Muscle layer of colon (tissue), 2 donors: ENCODE measurements around the gene HRK.

ENCODE experiments used
- H3K27ac ChIP-seq: one replicate; pipeline ENCODE4 v1.7.0; 2013; ENCODE audit warnings: low read depth, mild to moderate bottlenecking, low read length, moderate library complexity
- H3K27me3 ChIP-seq, 2 donors: one replicate each; pipeline ENCODE4 v1.7.0; 2013; ENCODE audit warnings: low read length in 2 of 2, mild to moderate bottlenecking in 2 of 2; ENCODE audit not compliant: insufficient read depth in 2 of 2, control insufficient read depth in 1 of 2
- H3K36me3 ChIP-seq: one replicate; pipeline ENCODE4 v1.7.0; 2013; ENCODE audit warnings: mild to moderate bottlenecking, low read length; ENCODE audit not compliant: insufficient read depth
- H3K4me1 ChIP-seq: one replicate; pipeline ENCODE4 v1.7.0; 2013; ENCODE audit warnings: mild to moderate bottlenecking, low read length; ENCODE audit not compliant: insufficient read depth
- H3K4me3 ChIP-seq, 2 donors: one replicate each; pipeline ENCODE4 v1.7.0; 2013; ENCODE audit warnings: low read length in 2 of 2, low read depth in 1 of 2, mild to moderate bottlenecking in 1 of 2, moderate library complexity in 1 of 2
- H3K9ac ChIP-seq: one replicate; pipeline ENCODE4 v1.7.0; 2013; ENCODE audit warnings: low read length
- H3K9me3 ChIP-seq: one replicate; pipeline ENCODE4 v1.7.0; 2013; ENCODE audit warnings: mild to moderate bottlenecking, low read length
- donor health status: abdominal sarcoma.
- donor health status: Adenocarcinoma of cecum.

The HRK gene

GRCh38 chr12:116918464-116918863 is 37.2 kb upstream of the HRK start:
- no peaks in the 10 kb centered on the region for H3K36me3 ChIP-seq
- H3K27ac ChIP-seq: no peak overlapping the region
- no peak overlapping the region for H3K4me3 ChIP-seq
- no peaks in the 10 kb centered on the region for H3K9me3 ChIP-seq
- no peaks in the 10 kb centered on the region for H3K4me1 ChIP-seq
- no peaks in the 10 kb centered on the region for H3K27me3 ChIP-seq
- no peak overlapping the region for H3K9ac ChIP-seq

- no peak overlapping the region for H3K27ac ChIP-seq
- H3K36me3 ChIP-seq: no peaks in the 10 kb centered on the region
- no peak overlapping the region for H3K9ac ChIP-seq
- no peaks in the 10 kb centered on the region for H3K9me3 ChIP-seq
- H3K4me3 ChIP-seq: no peak overlapping the region
- no peaks in the 10 kb centered on the region for H3K27me3 ChIP-seq
- H3K4me1 ChIP-seq: no peaks in the 10 kb centered on the region
Measured at GRCh38 chr12:116916714-116917114, 35.5 kb upstream of the HRK start.

- Histone ChIP-seq H3K9ac (no peak overlapping the region), H3K27me3 (no peaks in the 10 kb centered on the region), H3K27ac (no peak overlapping the region), H3K4me1 (no peaks in the 10 kb centered on the region), H3K9me3 (no peaks in the 10 kb centered on the region), H3K36me3 (no peaks in the 10 kb centered on the region), H3K4me3 (no peak overlapping the region)
Measured at GRCh38 chr12:116916122-116916521, 34.9 kb upstream of the HRK start.

GRCh38 chr12:116915326-116915725 is 34.1 kb upstream of the HRK start:
- H3K27ac ChIP-seq: no peak overlapping the region

GRCh38 chr12:116910645-116911451 is 29.6 kb upstream of the HRK start, which contains the start of gene FBXW8:
TSS of gene FBXW8 (plus strand) at chr12:116910950. CDS start at chr12:116911038, 88 bp downstream.
- H3K4me1 ChIP-seq: no peaks in the 10 kb centered on the region
- no peaks in the 10 kb centered on the region for H3K9me3 ChIP-seq
- peak within 1 kb of the TSS; percentile 82 to 85 for H3K4me3 ChIP-seq
- H3K27me3 ChIP-seq: no peaks in the 10 kb centered on the region
- peak within 1 kb of the TSS; percentile 23 for H3K9ac ChIP-seq
- no peaks in the 10 kb centered on the region for H3K36me3 ChIP-seq
- peak within 1 kb of the TSS; percentile 57 for H3K27ac ChIP-seq

More at GRCh38 chr12:116915326-116915725, 34.1 kb upstream of the HRK start:
- H3K4me1 ChIP-seq: no peaks in the 10 kb centered on the region
- no peak overlapping the region for H3K9ac ChIP-seq
- H3K27me3 ChIP-seq: no peaks in the 10 kb centered on the region
- no peak overlapping the region for H3K4me3 ChIP-seq
- no peaks in the 10 kb centered on the region for H3K9me3 ChIP-seq
- no peaks in the 10 kb centered on the region for H3K36me3 ChIP-seq

- H3K9me3 ChIP-seq: no peaks in the 10 kb centered on the region
- H3K9ac ChIP-seq: no peak overlapping the region
- no peaks in the 10 kb centered on the region for H3K36me3 ChIP-seq
- no peaks in the 10 kb centered on the region for H3K27me3 ChIP-seq
- H3K4me1 ChIP-seq: no peaks in the 10 kb centered on the region
- peak overlapping the region in 1 of 2 donors; percentile 82 for H3K4me3 ChIP-seq
- H3K27ac ChIP-seq: no peak overlapping the region
Measured at GRCh38 chr12:116910280-116910644, 29.0 kb upstream of the HRK start.

GRCh38 chr12:116906285-116906684 is 25.0 kb upstream of the HRK start:
- Histone ChIP-seq H3K27ac (no peak overlapping the region), H3K27me3 (no peaks in the 10 kb centered on the region), H3K36me3 (no peaks in the 10 kb centered on the region), H3K4me3 (no peak overlapping the region), H3K9ac (no peak overlapping the region), H3K9me3 (no peaks in the 10 kb centered on the region), H3K4me1 (no peaks in the 10 kb centered on the region)

- Histone ChIP-seq H3K4me3 (no peak overlapping the region), H3K9ac (no peak overlapping the region), H3K27me3 (peaks cover 0 to 4% of the 10 kb centered on the region in 2 donors), H3K36me3 (no peaks in the 10 kb centered on the region), H3K27ac (no peak overlapping the region), H3K4me1 (no peaks in the 10 kb centered on the region), H3K9me3 (no peaks in the 10 kb centered on the region)
Measured at GRCh38 chr12:116903818-116904217, 22.6 kb upstream of the HRK start.

- H3K27me3 ChIP-seq: peaks cover 0 to 4% of the 10 kb centered on the region in 2 donors
- no peak overlapping the region for H3K9ac ChIP-seq
- H3K4me3 ChIP-seq: no peak overlapping the region
- no peaks in the 10 kb centered on the region for H3K36me3 ChIP-seq
- no peak overlapping the region for H3K27ac ChIP-seq
- H3K9me3 ChIP-seq: no peaks in the 10 kb centered on the region
- no peaks in the 10 kb centered on the region for H3K4me1 ChIP-seq
Measured at GRCh38 chr12:116901612-116902011, 20.4 kb upstream of the HRK start.

- H3K27ac ChIP-seq: no peak overlapping the region
- no peaks in the 10 kb centered on the region for H3K36me3 ChIP-seq
- no peaks in the 10 kb centered on the region for H3K9me3 ChIP-seq
- H3K4me1 ChIP-seq: no peaks in the 10 kb centered on the region
- H3K9ac ChIP-seq: no peak overlapping the region
- H3K4me3 ChIP-seq: no peak overlapping the region
- peaks cover 0 to 4% of the 10 kb centered on the region in 2 donors for H3K27me3 ChIP-seq
Measured at GRCh38 chr12:116898669-116899068, 17.4 kb upstream of the HRK start.

- no peaks in the 10 kb centered on the region for H3K36me3 ChIP-seq
- no peaks in the 10 kb centered on the region for H3K9me3 ChIP-seq
- H3K4me3 ChIP-seq: no peak overlapping the region
- H3K4me1 ChIP-seq: no peaks in the 10 kb centered on the region
- no peak overlapping the region for H3K27ac ChIP-seq
- peaks cover 0 to 4% of the 10 kb centered on the region in 2 donors for H3K27me3 ChIP-seq
- no peak overlapping the region for H3K9ac ChIP-seq
Measured at GRCh38 chr12:116897476-116897875, 16.2 kb upstream of the HRK start.

- Histone ChIP-seq H3K36me3 (no peaks in the 10 kb centered on the region), H3K27ac (no peak overlapping the region), H3K9me3 (no peaks in the 10 kb centered on the region), H3K4me1 (no peaks in the 10 kb centered on the region), H3K27me3 (peaks cover 0 to 4% of the 10 kb centered on the region in 2 donors), H3K9ac (no peak overlapping the region), H3K4me3 (no peak overlapping the region)
Measured at GRCh38 chr12:116896411-116896924, 15.2 kb upstream of the HRK start.
